ENCODE measurements around the gene SUMO3.

SUMO3 gene

GRCh38 chr21:44763451-44764318 lies 54.2 kb downstream of the SUMO3 start:
- Histone ChIP-seq H3K4me2 (ENCODE audit: low read depth, low read length, poor library complexity, severe bottlenecking) (no peak overlapping the region), H3K4me3 (ENCODE audit: low read length, poor library complexity, severe bottlenecking) (no peak overlapping the region), H2AFZ (ENCODE audit: low read length) (no peak overlapping the region), H3K27me3 (ENCODE audit: insufficient read depth, low read length, poor library complexity, severe bottlenecking) (no peaks in the 10 kb centered on the region), H3K4me1 (ENCODE audit: insufficient read depth, low read length, poor library complexity, severe bottlenecking) (no peaks in the 10 kb centered on the region), H4K20me1 (ENCODE audit: insufficient read depth, low read length, poor library complexity, severe bottlenecking) (no peaks in the 10 kb centered on the region), H3K9me2 (replicated peaks; ENCODE audit: low read depth, low read length) (no peaks in the 10 kb centered on the region), H3K79me2 (ENCODE audit: insufficient read depth, low read length) (no peaks in the 10 kb centered on the region), H3K9ac (ENCODE audit: low read depth, low read length, poor library complexity, severe bottlenecking) (no peak overlapping the region), H3K36me3 (ENCODE audit: insufficient read depth, low read length) (no peaks in the 10 kb centered on the region; the same call in 1 of the 2 replicates), H3F3A (ENCODE audit: low read depth) (no peaks in the 10 kb centered on the region), H3K9me3 (ENCODE audit: insufficient read depth, low read depth, low read length) (no peaks in the 10 kb centered on the region)
- TF ChIP-seq CTCF (conservative IDR thresholded peaks at IDR 0.05; ENCODE audit: low read length) (no peak), EZH2phosphoT487 (IDR thresholded peaks at IDR 0.05; ENCODE audit: borderline replicate concordance) (no peak)

GRCh38 chr21:44763050-44763378 lies 54.8 kb downstream of the SUMO3 start:
- H3K9me3 ChIP-seq (ENCODE audit: insufficient read depth, low read depth, low read length) = no peaks in the 10 kb centered on the region
- H4K20me1 ChIP-seq (ENCODE audit: insufficient read depth, low read length, poor library complexity, severe bottlenecking) = no peaks in the 10 kb centered on the region
- H3F3A ChIP-seq (ENCODE audit: low read depth) = no peaks in the 10 kb centered on the region
- H2AFZ ChIP-seq (ENCODE audit: low read length) = no peak overlapping the region
- H3K9ac ChIP-seq (ENCODE audit: low read depth, low read length, poor library complexity, severe bottlenecking) = no peak overlapping the region
- H3K4me3 ChIP-seq (ENCODE audit: low read length, poor library complexity, severe bottlenecking) = no peak overlapping the region
- no peaks in the 10 kb centered on the region for H3K27me3 ChIP-seq (ENCODE audit: insufficient read depth, low read length, poor library complexity, severe bottlenecking)
- H3K79me2 ChIP-seq (ENCODE audit: insufficient read depth, low read length) = no peaks in the 10 kb centered on the region
- TF ChIP-seq EZH2phosphoT487 (IDR thresholded peaks at IDR 0.05; ENCODE audit: borderline replicate concordance) = no peak
- no peak for TF ChIP-seq CTCF (conservative IDR thresholded peaks at IDR 0.05; ENCODE audit: low read length)
- H3K36me3 ChIP-seq (ENCODE audit: insufficient read depth, low read length) = no peaks in the 10 kb centered on the region
- no peaks in the 10 kb centered on the region for H3K4me1 ChIP-seq (ENCODE audit: insufficient read depth, low read length, poor library complexity, severe bottlenecking)
- no peak overlapping the region for H3K4me2 ChIP-seq (ENCODE audit: low read depth, low read length, poor library complexity, severe bottlenecking)
- no peaks in the 10 kb centered on the region for H3K9me2 ChIP-seq (replicated peaks; ENCODE audit: low read depth, low read length)

GRCh38 chr21:44762221-44763049 lies 55.4 kb downstream of the SUMO3 start:
- Histone ChIP-seq H3K36me3 (ENCODE audit: insufficient read depth, low read length) (no peaks in the 10 kb centered on the region), H3K4me3 (ENCODE audit: low read length, poor library complexity, severe bottlenecking) (no peak overlapping the region), H3K9ac (ENCODE audit: low read depth, low read length, poor library complexity, severe bottlenecking) (no peak overlapping the region), H3K4me2 (ENCODE audit: low read depth, low read length, poor library complexity, severe bottlenecking) (no peak overlapping the region), H2AFZ (ENCODE audit: low read length) (no peak overlapping the region), H4K20me1 (ENCODE audit: insufficient read depth, low read length, poor library complexity, severe bottlenecking) (no peaks in the 10 kb centered on the region), H3F3A (ENCODE audit: low read depth) (no peaks in the 10 kb centered on the region), H3K9me2 (replicated peaks; ENCODE audit: low read depth, low read length) (no peaks in the 10 kb centered on the region), H3K79me2 (ENCODE audit: insufficient read depth, low read length) (no peaks in the 10 kb centered on the region), H3K9me3 (ENCODE audit: insufficient read depth, low read depth, low read length) (no peaks in the 10 kb centered on the region), H3K27me3 (ENCODE audit: insufficient read depth, low read length, poor library complexity, severe bottlenecking) (no peaks in the 10 kb centered on the region), H3K4me1 (ENCODE audit: insufficient read depth, low read length, poor library complexity, severe bottlenecking) (no peaks in the 10 kb centered on the region)
- TF ChIP-seq CTCF (conservative IDR thresholded peaks at IDR 0.05; ENCODE audit: low read length) = no peak
- no peak for TF ChIP-seq EZH2phosphoT487 (IDR thresholded peaks at IDR 0.05; ENCODE audit: borderline replicate concordance)

Measured in Loucy (cell line).